Pancreas (tissue), 10 donors: Measurements from ENCODE around the gene TUBB. TPM values are rescaled to one million over a fixed set of nuclear protein-coding genes. Genes with fewer than 3 reads are reported as not detected.

ENCODE experiments used
- ATAC-seq, 4 donors: fragments of 200-7000 bp; cut with Tn5 transposase; one replicate each; pipeline versions ENCODE4 v1.8.0 to v1.9.1; 2020; ENCODE audit warnings: mild to moderate bottlenecking in 4 of 4, moderate library complexity in 4 of 4
- DNase-seq, 6 donors: peaks; one replicate each; pipeline ENCODE4 v3.0.0-alpha.2; 2020
- FAIRE-seq: peaks from 2 replicates; lab custom pipeline; 2012; peaks lifted over from hg19 to GRCh38; lab: Jason Lieb, UNC
- H3K27ac ChIP-seq, 4 donors: fragments of 200-600 bp; sonication (generic); 1 replicate in 3 of 4; 2 replicates in 1 of 4; pipeline versions ENCODE4 v1.5.0 to v1.8.0; 2020
- H3K27me3 ChIP-seq, 4 donors: fragments of 200-600 bp; one replicate each; pipeline ENCODE4 v1.8.0; 2021
- H3K36me3 ChIP-seq, 3 donors: fragments of 200-600 bp; sonication (generic) in 1 of 3; one replicate each; pipeline versions ENCODE4 v1.5.0 to v1.8.0; 2020 to 2021
- H3K4me1 ChIP-seq, 3 donors: fragments of 200-600 bp; one replicate each; pipeline ENCODE4 v1.8.0; 2021
- H3K4me3 ChIP-seq, 4 donors: fragments of 200-600 bp; sonication (generic) in 2 of 4; one replicate each; pipeline versions ENCODE4 v1.5.0 to v1.8.0; 2020 to 2021
- H3K9me3 ChIP-seq, 4 donors: fragments of 200-600 bp; one replicate each; pipeline ENCODE4 v1.8.0; 2021
- CTCF ChIP-seq, 4 donors: fragments of 200-600 bp; sonication (generic) in 3 of 4; IDR thresholded peaks; one replicate each; pipeline versions ENCODE4 v1.5.0 to v1.8.0; 2021; ENCODE audit warnings: antibody characterized with exemption in 4 of 4
- WGBS, 2 donors: extraction: QIAGEN DNeasy Blood & Tissue Kit; methylation state at CpG; one replicate each; pipeline ENCODE4 v1.1.7; 2013; 5-methylcytosine and 5-hydroxymethylcytosine counted together
- intact Hi-C, 3 donors: fragments of 100-400 bp; cut with DNase I; formaldehyde crosslinking; loops; one replicate each; pipeline versions ENCODE4 v1.11.1 to v1.14.2; 2022
- polyA plus RNA-seq, 2 donors: library from polyadenylated mRNA; stranded (reverse); fragments of 200-250 nt; gene quantifications; one replicate each; pipeline ENCODE4 v1.2.3, GENCODE V29; 2013
- total RNA-seq, 6 donors: library from RNA; stranded (reverse); fragmentation: NEBNext Ultra II Directional in 4 of 6; extraction: Animal tissue kit (Norgen Biotek cat#: 25700) in 4 of 6; gene quantifications; one replicate each; pipeline versions ENCODE4 v1.2.1 to v1.2.4, GENCODE V29; 2021 to 2023
- donor health status: healthy with polysubstance abuse.
- donor health status: DM: no; HTN: no; CAD: no; lungs with moderate emphysema.
- donor health status: DM: no; HTN: no; CAD: no.
- donor health status: control.
- donor health status: control.
- donor health status: Bipolar disorder and iron deficiency.
- donor health status: DM: yes; HTN: yes; CAD: no.
- donor health status: DM: no; HTN: no; CAD: no.
- donor health status: DM: no; HTN: no; CAD: no.
- donor health status: DM: yes; HTN: yes; CAD: no.

Gene TUBB
- total RNA-seq (100 to 1,000 TPM in 4 of 6 donors, 10 to 100 TPM in 2; 66.1 to 171 (median 116) TPM), polyA plus RNA-seq (100 to 1,000 TPM in 1 of 2 donors, 10 to 100 TPM in 1; 67.9 to 111 TPM)

GRCh38 chr6:30719791-30720737 lies at the start of gene TUBB:
Gene TUBB, plus strand, starts transcription at chr6:30720352. Its CDS starts 155 bp downstream, at chr6:30720507.
- TF ChIP-seq CTCF (IDR thresholded peaks at IDR 0.05) = no peak
- no peaks in the 10 kb centered on the region for H3K27me3 ChIP-seq
- 1% methylated on average over 25 to 38 of the region's 38 CpGs for WGBS, 2 donors
- no peaks in the 10 kb centered on the region for H3K9me3 ChIP-seq
- peaks cover 0 to 24% (median 11%) of the 10 kb centered on the region in 3 donors for H3K36me3 ChIP-seq
- no peak for FAIRE-seq
- H3K4me3 ChIP-seq = peak within 1 kb of the TSS; percentile 47 to 84 (median 84)
- peak; percentile 95 to 97 (median 96) for DNase-seq
- H3K4me1 ChIP-seq = peaks cover 8 to 12% (median 8%) of the 10 kb centered on the region in 3 donors
- intact Hi-C loops = loop anchor here in 2 of 3 donors (5.0 to 10.0 kb wide), 2 partner anchors 38 to 175 kb away; no protein-coding TSS in a partner anchor
- H3K27ac ChIP-seq = peak within 1 kb of the TSS; percentile 79 to 97 (median 86)
- peak; percentile 69 to 83 (median 76) for ATAC-seq

GRCh38 chr6:30670760-30671527 lies 49.2 kb upstream of the TUBB start:
- TF ChIP-seq CTCF (IDR thresholded peaks at IDR 0.05) = no peak
- 83 to 86% methylated on average over 27 of the region's 27 CpGs for WGBS, 2 donors
- intact Hi-C loops = no loop called here
- Histone ChIP-seq H3K36me3 (peaks cover 0 to 14% (median 0%) of the 10 kb centered on the region in 3 donors), H3K4me3 (no peak overlapping the region), H3K27ac (no peak overlapping the region), H3K4me1 (peaks cover 5 to 13% (median 6%) of the 10 kb centered on the region in 3 donors), H3K27me3 (no peaks in the 10 kb centered on the region), H3K9me3 (no peaks in the 10 kb centered on the region)
- ATAC-seq (no peak), FAIRE-seq (no peak), DNase-seq (peak in 1 of 6 donors; percentile 24)

- H3K36me3 ChIP-seq = peaks cover 0 to 13% (median 0%) of the 10 kb centered on the region in 3 donors
- peak; percentile 70 to 81 (median 76) for TF ChIP-seq CTCF (IDR thresholded peaks at IDR 0.05)
- no peaks in the 10 kb centered on the region for H3K27me3 ChIP-seq
- H3K4me3 ChIP-seq = peak within 1 kb of the TSS; percentile 88 to 96 (median 92)
- H3K4me1 ChIP-seq = peaks cover 5 to 13% (median 6%) of the 10 kb centered on the region in 3 donors
- ATAC-seq = peak; percentile 94 to 97 (median 96)
- peak; percentile 92 to 97 (median 95) for DNase-seq
- H3K9me3 ChIP-seq = no peaks in the 10 kb centered on the region
- peak; percentile 88 for FAIRE-seq
- peak within 1 kb of the TSS in 3 of 4 donors; percentile 26 to 48 (median 28) for H3K27ac ChIP-seq
- intact Hi-C loops = no loop called here
- 0% methylated on average over 57 of the region's 57 CpGs for WGBS, 2 donors
Observed at GRCh38 chr6:30672445-30673253, 47.5 kb upstream of the TUBB start, which contains the start of gene DHX16. Gene DHX16, minus strand, starts transcription at chr6:30673006. Its CDS starts 165 bp downstream, at chr6:30672841.

- peaks cover under 1 to 4% (median 3%) of the 10 kb centered on the region in 3 donors for H3K4me1 ChIP-seq
- no peak for ATAC-seq
- intact Hi-C loops = no loop called here
- no peak for FAIRE-seq
- 81 to 82% methylated on average over 10 of the region's 10 CpGs for WGBS, 2 donors
- no peaks in the 10 kb centered on the region for H3K27me3 ChIP-seq
- no peak overlapping the region for H3K27ac ChIP-seq
- TF ChIP-seq CTCF (IDR thresholded peaks at IDR 0.05) = no peak
- peaks cover 0 to 8% (median 0%) of the 10 kb centered on the region in 3 donors for H3K36me3 ChIP-seq
- no peaks in the 10 kb centered on the region for H3K9me3 ChIP-seq
- no peak overlapping the region for H3K4me3 ChIP-seq
- DNase-seq = peak in 1 of 6 donors; percentile 29
Observed at GRCh38 chr6:30676660-30677285, 43.4 kb upstream of the TUBB start.
